Keratinocyte (primary cell): ENCODE results near the gene MICAL2. TPM values are rescaled to one million over a fixed set of nuclear protein-coding genes. Genes with fewer than 3 reads are reported as not detected.

Source experiments
- DNase-seq: peaks from one replicate; pipeline ENCODE4 v3.0.0-alpha.2; 2011; ENCODE audit warnings: low read depth, missing footprints, low spot score
- FAIRE-seq: peaks from 2 replicates; lab custom pipeline; 2011; peaks lifted over from hg19 to GRCh38; lab: Jason Lieb, UNC
- H2AFZ ChIP-seq: 2 replicates; pipeline ENCODE4 v1.6.0; 2012; ENCODE audit warnings: low read length, control low read depth, inconsistent platforms; ENCODE audit not compliant: control insufficient read depth
- H3K27ac ChIP-seq: 2 replicates; pipeline ENCODE4 v1.5.1; 2011; ENCODE audit warnings: low read length; ENCODE audit not compliant: control insufficient read depth, insufficient read depth
- H3K27me3 ChIP-seq: 3 replicates; pipeline ENCODE4 v1.6.0; 2011; ENCODE audit warnings: low read length; ENCODE audit not compliant: control insufficient read depth, insufficient read depth; ENCODE audit errors: extremely low read depth
- H3K36me3 ChIP-seq, 2 experiments: 2 replicates in 1 of 2; 3 replicates in 1 of 2; pipeline ENCODE4 v1.5.1; 2011; ENCODE audit warnings: low read length in 2 of 2, mild to moderate bottlenecking in 1 of 2; ENCODE audit not compliant: control insufficient read depth in 2 of 2, insufficient read depth in 2 of 2; ENCODE audit errors: extremely low read depth in 1 of 2
- H3K4me1 ChIP-seq: 3 replicates; pipeline ENCODE4 v1.5.1; 2011; ENCODE audit warnings: low read length; ENCODE audit not compliant: control insufficient read depth, insufficient read depth; ENCODE audit errors: extremely low read depth
- H3K4me2 ChIP-seq: 3 replicates; pipeline ENCODE4 v1.6.0; 2011; ENCODE audit warnings: low read depth, low read length; ENCODE audit not compliant: control insufficient read depth, insufficient read depth; ENCODE audit errors: extremely low read depth
- H3K4me3 ChIP-seq, 3 experiments: fragments of 200-600 bp in 1 of 3; sonication (generic) in 1 of 3; 2 replicates in 2 of 3; 3 replicates in 1 of 3; pipeline ENCODE4 v1.5.1; 2011 to 2016; ENCODE audit warnings: low read length in 3 of 3, mild to moderate bottlenecking in 3 of 3, control low read depth in 2 of 3, inconsistent platforms in 1 of 3, low read depth in 1 of 3, mixed read lengths in 1 of 3, mixed run types in 1 of 3, moderate library complexity in 1 of 3; ENCODE audit not compliant: control insufficient read depth in 2 of 3, insufficient read depth in 2 of 3; ENCODE audit errors: extremely low read depth in 1 of 3
- H3K79me2 ChIP-seq: 2 replicates; pipeline ENCODE4 v1.6.0; 2012; ENCODE audit warnings: low read length; ENCODE audit not compliant: control insufficient read depth, insufficient read depth
- H3K9ac ChIP-seq: 3 replicates; pipeline ENCODE4 v1.6.0; 2011; ENCODE audit warnings: low read length; ENCODE audit not compliant: control insufficient read depth, insufficient read depth; ENCODE audit errors: extremely low read depth
- H3K9me1 ChIP-seq: 3 replicates; pipeline ENCODE4 v1.6.0; 2011; ENCODE audit warnings: low read length; ENCODE audit not compliant: control insufficient read depth, insufficient read depth; ENCODE audit errors: extremely low read depth
- H3K9me3 ChIP-seq: 2 replicates; pipeline ENCODE4 v1.5.1; 2012; ENCODE audit warnings: low read depth, low read length; ENCODE audit not compliant: control insufficient read depth
- H4K20me1 ChIP-seq: 3 replicates; pipeline ENCODE4 v1.6.0; 2011; ENCODE audit warnings: low read length; ENCODE audit not compliant: control insufficient read depth, insufficient read depth; ENCODE audit errors: extremely low read depth
- EZH2 ChIP-seq: IDR thresholded peaks from one replicate; pipeline ENCODE4 v1.6.1; 2012; ENCODE audit warnings: inconsistent platforms, mild to moderate bottlenecking, low read length, moderate library complexity
- dilution Hi-C: fragments of 300-500 bp; cut with MboI; formaldehyde crosslinking; loops from one replicate; pipeline ENCODE4 v1.7.0; 2020; ENCODE audit warnings: low sequenced_read_pairs; ENCODE audit not compliant: extremely low pct_ligation_motif_present
- polyA plus RNA-seq, 5 experiments: library from polyadenylated mRNA; depleted of rRNA in 3 of 5; stranded (reverse) in 3 of 5; stranded (forward) in 1 of 5; unstranded in 1 of 5; fragments of >200 nt; gene quantifications; 1 replicate in 1 of 5; 2 replicates in 3 of 5; 3 replicates in 1 of 5; pipeline versions ENCODE4 v1.2.1 to v1.2.3, GENCODE V29; 2011 to 2012; ENCODE audit warnings: missing spikeins in 2 of 5, low read depth in 1 of 5, low replicate concordance in 1 of 5
- TF ChIP-seq, protein P1 (sequence below), 3 experiments: IDR thresholded peaks in 1 of 3; conservative IDR thresholded peaks in 1 of 3; optimal IDR thresholded peaks in 1 of 3; 2 replicates in 2 of 3; 3 replicates in 1 of 3; pipeline versions ENCODE3 to v1.5.1; 2011; ENCODE audit warnings: low read length in 3 of 3, mild to moderate bottlenecking in 3 of 3, moderate library complexity in 2 of 3, control low read depth in 1 of 3, inconsistent platforms in 1 of 3; ENCODE audit not compliant: insufficient read depth in 2 of 3; ENCODE audit errors: extremely low read depth in 1 of 3

MICAL2 gene
- polyA plus RNA-seq, 1 donor (not counting 4 experiments of a cell fraction or from before 2014, with no cell fraction given) = 83.9 TPM

- Histone ChIP-seq H3K27ac (peak overlapping the region; percentile 99), H3K4me1 (peaks cover 75% of the 10 kb centered on the region), H4K20me1 (no peaks in the 10 kb centered on the region), H3K4me2 (peak overlapping the region; percentile 86), H3K27me3 (no peaks in the 10 kb centered on the region), H3K9me3 (peaks cover 2% of the 10 kb centered on the region), H3K36me3 (peaks cover 0 to 8% of the 10 kb centered on the region in 2 experiments), H3K9me1 (no peaks in the 10 kb centered on the region), H3K4me3 (peak overlapping the region in 1 of 3 experiments; percentile 63), H3K9ac (peak overlapping the region; percentile 88), H2AFZ (no peak overlapping the region), H3K79me2 (no peaks in the 10 kb centered on the region)
- no peak for TF ChIP-seq EZH2
- TF ChIP-seq, protein P1, sequence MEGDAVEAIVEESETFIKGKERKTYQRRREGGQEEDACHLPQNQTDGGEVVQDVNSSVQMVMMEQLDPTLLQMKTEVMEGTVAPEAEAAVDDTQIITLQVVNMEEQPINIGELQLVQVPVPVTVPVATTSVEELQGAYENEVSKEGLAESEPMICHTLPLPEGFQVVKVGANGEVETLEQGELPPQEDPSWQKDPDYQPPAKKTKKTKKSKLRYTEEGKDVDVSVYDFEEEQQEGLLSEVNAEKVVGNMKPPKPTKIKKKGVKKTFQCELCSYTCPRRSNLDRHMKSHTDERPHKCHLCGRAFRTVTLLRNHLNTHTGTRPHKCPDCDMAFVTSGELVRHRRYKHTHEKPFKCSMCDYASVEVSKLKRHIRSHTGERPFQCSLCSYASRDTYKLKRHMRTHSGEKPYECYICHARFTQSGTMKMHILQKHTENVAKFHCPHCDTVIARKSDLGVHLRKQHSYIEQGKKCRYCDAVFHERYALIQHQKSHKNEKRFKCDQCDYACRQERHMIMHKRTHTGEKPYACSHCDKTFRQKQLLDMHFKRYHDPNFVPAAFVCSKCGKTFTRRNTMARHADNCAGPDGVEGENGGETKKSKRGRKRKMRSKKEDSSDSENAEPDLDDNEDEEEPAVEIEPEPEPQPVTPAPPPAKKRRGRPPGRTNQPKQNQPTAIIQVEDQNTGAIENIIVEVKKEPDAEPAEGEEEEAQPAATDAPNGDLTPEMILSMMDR (optimal IDR thresholded peaks at IDR 0.05 in 1 of 3, IDR thresholded peaks at IDR 0.05 in 1 of 3, conservative IDR thresholded peaks at IDR 0.05 in 1 of 3; ENCODE audit: extremely low read depth in 1 of 3, insufficient read depth in 2 of 3, low read length in 3 of 3) = peak; percentile 39 to 73 (median 72)
- DNase-seq (no peak), FAIRE-seq (peak; percentile 46)
- dilution Hi-C loops = no loop called here
Measured at GRCh38 chr11:12088047-12088481, 22.3 kb upstream of the MICAL2 start.

DNA sequence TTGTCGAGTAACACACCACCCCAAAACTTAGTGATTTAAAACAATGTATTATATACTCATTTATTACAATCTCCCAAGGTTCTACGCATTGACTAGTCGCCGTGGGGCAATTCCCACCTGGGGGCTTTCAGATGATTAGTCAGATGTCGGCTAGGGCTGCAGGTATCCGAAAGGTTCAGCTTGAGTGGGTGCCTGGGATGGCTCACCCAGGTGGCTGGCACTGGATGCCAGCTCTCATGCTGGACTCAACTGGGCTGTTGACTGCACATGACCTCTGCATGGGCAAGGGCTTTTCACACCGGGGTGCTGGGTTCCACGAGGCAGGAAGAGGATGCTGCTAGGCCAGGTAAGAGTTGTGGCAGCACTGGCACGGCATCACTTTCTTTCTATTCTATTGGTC, 21.9 kb upstream of the MICAL2 start:
- Histone ChIP-seq H3K27ac (peak overlapping the region; percentile 99), H3K4me2 (peak overlapping the region; percentile 86), H3K4me1 (peaks cover 75% of the 10 kb centered on the region), H3K79me2 (no peaks in the 10 kb centered on the region), H3K9me3 (peaks cover 2% of the 10 kb centered on the region), H4K20me1 (no peaks in the 10 kb centered on the region), H3K9ac (peak overlapping the region; percentile 88), H3K27me3 (no peaks in the 10 kb centered on the region), H3K4me3 (no peak overlapping the region), H3K36me3 (peaks cover 0 to 8% of the 10 kb centered on the region in 2 experiments), H2AFZ (no peak overlapping the region), H3K9me1 (no peaks in the 10 kb centered on the region)
- dilution Hi-C loops = no loop called here
- no peak for DNase-seq
- no peak for FAIRE-seq
- TF ChIP-seq, protein P1 (optimal IDR thresholded peaks at IDR 0.05 in 1 of 3, IDR thresholded peaks at IDR 0.05 in 1 of 3, conservative IDR thresholded peaks at IDR 0.05 in 1 of 3; ENCODE audit: extremely low read depth in 1 of 3, insufficient read depth in 2 of 3, low read length in 3 of 3) = no peak
- TF ChIP-seq EZH2 = no peak
